H1 (cell line): Measurements from ENCODE around the gene LTO1. TPM values are rescaled to one million over a fixed set of nuclear protein-coding genes. Genes with fewer than 3 reads are reported as not detected.

Experiments used
- CTCF ChIA-PET: fragments of 300-600 bp; sonication (Branson Sonifier 250); formaldehyde crosslinking; loops from one replicate; lab custom pipeline; 2021; ENCODE audit not compliant: partially characterized antibody; lab: Charles Lee
- POLR2A ChIA-PET: fragments of 300-600 bp; sonication (Branson Sonifier 250); formaldehyde crosslinking; loops from one replicate; lab custom pipeline; 2021; ENCODE audit warnings: inconsistent platforms; ENCODE audit not compliant: partially characterized antibody; lab: Charles Lee
- DNase-seq, 2 experiments: peaks; one replicate each; pipeline versions ENCODE4 v3.0.0 to v3.0.0-alpha.2; 2010 to 2022; ENCODE audit warnings: low spot score in 2 of 2, low read depth in 1 of 2, mixed read lengths in 1 of 2
- FAIRE-seq: peaks from 2 replicates; lab custom pipeline; 2011; peaks lifted over from hg19 to GRCh38; lab: Jason Lieb, UNC
- H2AFZ ChIP-seq: 2 replicates; pipeline ENCODE4 v1.8.1; 2012; ENCODE audit warnings: low read length, inconsistent platforms
- H2AK5ac ChIP-seq: 2 replicates; pipeline ENCODE4 v1.6.1; 2013; ENCODE audit warnings: low read depth, low read length
- H2BK120ac ChIP-seq: replicated peaks from 2 replicates; pipeline ENCODE3; 2013; ENCODE audit warnings: low read depth, low read length, inconsistent platforms
- H2BK12ac ChIP-seq: 2 replicates; pipeline ENCODE4 v1.6.1; 2013; ENCODE audit warnings: low read depth, low read length
- H2BK15ac ChIP-seq: 2 replicates; pipeline ENCODE4 v1.6.1; 2013; ENCODE audit warnings: low read length
- H2BK20ac ChIP-seq: 2 replicates; pipeline ENCODE4 v1.6.1; 2013; ENCODE audit warnings: low read length
- H2BK5ac ChIP-seq: 2 replicates; pipeline ENCODE4 v1.6.1; 2013; ENCODE audit warnings: low read depth, low read length
- H3K14ac ChIP-seq: 2 replicates; pipeline ENCODE4 v1.6.1; 2013; ENCODE audit warnings: inconsistent platforms; ENCODE audit not compliant: insufficient read length
- H3K18ac ChIP-seq: 2 replicates; pipeline ENCODE4 v1.6.1; 2013; ENCODE audit warnings: low read length; ENCODE audit errors: extremely low read depth
- H3K23ac ChIP-seq: 2 replicates; pipeline ENCODE4 v1.6.1; 2013; ENCODE audit warnings: inconsistent platforms; ENCODE audit not compliant: insufficient read length
- H3K23me2 ChIP-seq: 2 replicates; pipeline ENCODE4 v1.6.1; 2013; ENCODE audit warnings: low read depth, low read length
- H3K27ac ChIP-seq: 2 replicates; pipeline ENCODE4 v1.6.1; 2011; ENCODE audit warnings: low read depth, low read length, inconsistent platforms
- H3K27me3 ChIP-seq, 4 experiments: replicated peaks in 1 of 4; 1 replicate in 1 of 4; 2 replicates in 3 of 4; pipeline versions ENCODE4 v1.6.1 to v1.8.1; 2011 to 2013; ENCODE audit warnings: low read length in 3 of 4, mild to moderate bottlenecking in 3 of 4, inconsistent platforms in 2 of 4, mixed read lengths in 2 of 4, moderate library complexity in 1 of 4; ENCODE audit not compliant: control insufficient read depth in 3 of 4, insufficient read depth in 3 of 4; ENCODE audit errors: extremely low read depth in 1 of 4
- H3K36me3 ChIP-seq, 4 experiments: 2 replicates each; pipeline versions ENCODE4 v1.6.1 to v1.8.1; 2011 to 2013; ENCODE audit warnings: mild to moderate bottlenecking in 4 of 4, low read length in 3 of 4, moderate library complexity in 2 of 4, control low read depth in 1 of 4, inconsistent platforms in 1 of 4; ENCODE audit not compliant: insufficient read depth in 4 of 4, control insufficient read depth in 2 of 4
- H3K4ac ChIP-seq: replicated peaks from 2 replicates; pipeline ENCODE3; 2013; ENCODE audit warnings: low read length, low read depth, mixed read lengths, inconsistent platforms; ENCODE audit not compliant: insufficient read length
- H3K4me1 ChIP-seq, 4 experiments: replicated peaks in 1 of 4; 1 replicate in 1 of 4; 2 replicates in 3 of 4; pipeline versions ENCODE4 v1.6.1 to v1.8.1; 2011 to 2013; ENCODE audit warnings: low read length in 3 of 4, inconsistent platforms in 2 of 4, mixed read lengths in 1 of 4; ENCODE audit not compliant: insufficient read depth in 4 of 4, control insufficient read depth in 3 of 4
- H3K4me2 ChIP-seq, 2 experiments: 2 replicates each; pipeline versions ENCODE4 v1.6.1 to v1.8.1; 2011 to 2013; ENCODE audit warnings: low read depth in 2 of 2, low read length in 2 of 2, control low read depth in 1 of 2, inconsistent platforms in 1 of 2, mild to moderate bottlenecking in 1 of 2; ENCODE audit not compliant: insufficient read depth in 1 of 2
- H3K4me3 ChIP-seq, 4 experiments: fragments of 200-600, 300-600 bp in 1 of 4; sonication (generic), shearing (Covaris generic), sonication (Bioruptor Twin) in 1 of 4; 2 replicates each; pipeline versions ENCODE4 v1.5.1 to v1.8.1; 2011 to 2016; ENCODE audit warnings: low read length in 4 of 4, low read depth in 3 of 4, control low read depth in 2 of 4, inconsistent platforms in 2 of 4, mild to moderate bottlenecking in 2 of 4, mixed read lengths in 1 of 4, moderate library complexity in 1 of 4; ENCODE audit not compliant: insufficient read depth in 2 of 4; ENCODE audit errors: extremely low read depth in 1 of 4
- H3K56ac ChIP-seq: replicated peaks from 2 replicates; pipeline ENCODE3; 2013; ENCODE audit warnings: low read depth, mild to moderate bottlenecking, mixed read lengths, low read length, inconsistent platforms; ENCODE audit not compliant: insufficient read length
- H3K79me1 ChIP-seq: 2 replicates; pipeline ENCODE4 v1.6.1; 2013; ENCODE audit warnings: low read depth, low read length, control low read depth
- H3K79me2 ChIP-seq, 2 experiments: 2 replicates each; pipeline versions ENCODE4 v1.6.1 to v1.8.1; 2012 to 2013; ENCODE audit warnings: low read length in 2 of 2, mild to moderate bottlenecking in 2 of 2, inconsistent platforms in 1 of 2; ENCODE audit not compliant: insufficient read depth in 2 of 2, control insufficient read depth in 1 of 2
- H3K9ac ChIP-seq, 4 experiments: replicated peaks in 1 of 4; 1 replicate in 1 of 4; 2 replicates in 3 of 4; pipeline versions ENCODE4 v1.6.1 to v1.8.1; 2011 to 2013; ENCODE audit warnings: low read depth in 3 of 4, low read length in 3 of 4, control low read depth in 2 of 4, mild to moderate bottlenecking in 2 of 4, moderate library complexity in 2 of 4, inconsistent platforms in 1 of 4; ENCODE audit errors: extremely low read depth in 1 of 4
- H3K9me3 ChIP-seq, 2 experiments: 2 replicates each; pipeline versions ENCODE4 v1.6.1 to v1.8.1; 2012 to 2013; ENCODE audit warnings: mild to moderate bottlenecking in 2 of 2, moderate library complexity in 2 of 2, control low read depth in 1 of 2, inconsistent platforms in 1 of 2, low read depth in 1 of 2, low read length in 1 of 2, mixed read lengths in 1 of 2; ENCODE audit not compliant: insufficient read depth in 2 of 2
- H4K20me1 ChIP-seq, 2 experiments: replicated peaks in 1 of 2; 2 replicates each; pipeline versions ENCODE3 to v1.8.1; 2011 to 2013; ENCODE audit warnings: inconsistent platforms in 2 of 2, low read length in 2 of 2, mild to moderate bottlenecking in 1 of 2; ENCODE audit not compliant: insufficient read depth in 2 of 2, control insufficient read depth in 1 of 2
- H4K5ac ChIP-seq: 2 replicates; pipeline ENCODE4 v1.6.1; 2013; ENCODE audit warnings: low read length, low read depth, mixed read lengths, inconsistent platforms; ENCODE audit not compliant: insufficient read length
- H4K8ac ChIP-seq: 2 replicates; pipeline ENCODE4 v1.8.0; 2013; ENCODE audit warnings: mild to moderate bottlenecking, moderate library complexity, low read length, inconsistent platforms; ENCODE audit not compliant: insufficient read depth; ENCODE audit errors: extremely low read depth
- H4K91ac ChIP-seq: replicated peaks from 2 replicates; pipeline ENCODE3; 2013; ENCODE audit warnings: low read length, mixed read lengths, inconsistent platforms; ENCODE audit not compliant: insufficient read length
- EZH2 ChIP-seq: fragments of 200-600 bp; sonication (generic); IDR thresholded peaks from 2 replicates; pipeline ENCODE4 v1.7.1; 2012; ENCODE audit warnings: low read depth, mild to moderate bottlenecking, moderate library complexity, low read length, inconsistent platforms; ENCODE audit not compliant: severe bottlenecking
- GABPA ChIP-seq: IDR thresholded peaks from 2 replicates; pipeline ENCODE4 v1.6.1; 2011; ENCODE audit warnings: mild to moderate bottlenecking, low read length, moderate library complexity, borderline replicate concordance; ENCODE audit not compliant: insufficient read depth
- RNF2 ChIP-seq: fragments of 200-900, 300-1000 bp; sonication (generic); IDR thresholded peaks from 2 replicates; pipeline ENCODE4 v1.7.1; 2016; ENCODE audit warnings: borderline replicate concordance, low read depth, mild to moderate bottlenecking, antibody characterized with exemption, low read length; ENCODE audit not compliant: poor library complexity, severe bottlenecking; ENCODE audit errors: missing control alignments
- WGBS, 2 experiments: shearing (Covaris generic) in 1 of 2; methylation state at CpG; one replicate each; pipeline versions ENCODE4 v1.1.6 to v1.1.7; 2013 to 2015; ENCODE audit warnings: low lambda C conversion rate in 2 of 2, mixed read lengths in 2 of 2, inconsistent platforms in 1 of 2, low coverage in 1 of 2, missing lambda C conversion rate in 1 of 2; ENCODE audit not compliant: insufficient replicate concordance in 2 of 2, insufficient coverage in 1 of 2, insufficient read length in 1 of 2; ENCODE audit errors: extremely low coverage in 1 of 2, missing lambda C conversion rate in 1 of 2; 5-methylcytosine and 5-hydroxymethylcytosine counted together
- polyA plus RNA-seq, 7 experiments: library from polyadenylated mRNA; depleted of rRNA in 3 of 7; stranded (reverse) in 5 of 7; unstranded in 2 of 7; fragments of >200 nt in 5 of 7; fragments of 200-250 nt in 2 of 7; gene quantifications; 1 replicate in 5 of 7; 2 replicates in 1 of 7; 4 replicates in 1 of 7; pipeline versions ENCODE4 v1.2.1 to v1.2.3, GENCODE V29; 2011 to 2013; ENCODE audit warnings: missing spikeins in 2 of 7, mixed read lengths in 2 of 7
- total RNA-seq: library from RNA; stranded (reverse); fragmentation: NEBNext Ultra II Directional; extraction: Animal tissue kit (Norgen Biotek cat#: 25700); gene quantifications from 2 replicates; pipeline ENCODE4 v1.2.1, GENCODE V29; 2021

The LTO1 gene
- total and polyA plus RNA-seq, 2 of the 8 experiments (the other 6 are each of a cell fraction or from before 2014, with no cell fraction given), result 15.4 to 21.3 TPM

GRCh38 chr11:69686856-69687255 is 11.7 kb upstream of the LTO1 start:
- no peaks in the 10 kb centered on the region for H3K79me1 ChIP-seq
- H4K91ac ChIP-seq, result no peak overlapping the region
- no peaks in the 10 kb centered on the region; the same call in 1 of the 2 replicates for H3K23me2 ChIP-seq
- H3K56ac ChIP-seq, result no peak overlapping the region
- H4K20me1 ChIP-seq, result no peaks in the 10 kb centered on the region
- H3K27me3 ChIP-seq, result peaks cover 0 to 6% (median 3%) of the 10 kb centered on the region in 4 experiments; a peak in 4 of 7 replicates
- no peak overlapping the region for H3K4ac ChIP-seq
- no peak overlapping the region for H2BK5ac ChIP-seq
- DNase-seq (no peak), FAIRE-seq (no peak)
- H3K9ac ChIP-seq, result no peak overlapping the region
- no peak overlapping the region for H2AFZ ChIP-seq
- 90% methylated on average over 8 of the region's 8 CpGs; no CpG with 5 or more reads in 1 of the 2 experiments for WGBS, 2 experiments
- no peak overlapping the region for H2BK12ac ChIP-seq
- H2AK5ac ChIP-seq, result no peak overlapping the region
- no peak overlapping the region for H3K23ac ChIP-seq
- POLR2A ChIA-PET, result interaction anchor here (0.8 to 3.1 kb wide), 2 partner anchors 9 to 14 kb away, joined by 4 to 8 read pairs; no protein-coding TSS in a partner anchor
- no peak overlapping the region for H2BK15ac ChIP-seq
- TF ChIP-seq RNF2 (no peak), EZH2 (no peak), GABPA (no peak)
- no peaks in the 10 kb centered on the region; a peak in 1 of 4 replicates for H3K9me3 ChIP-seq
- H3K36me3 ChIP-seq, result no peaks in the 10 kb centered on the region
- H3K4me3 ChIP-seq, result no peak overlapping the region
- no peaks in the 10 kb centered on the region for H3K79me2 ChIP-seq
- H3K27ac ChIP-seq, result no peak overlapping the region
- H3K4me2 ChIP-seq, result no peak overlapping the region
- CTCF ChIA-PET, result interaction anchor here (1.1 to 4.4 kb wide), 7 partner anchors 9 to 229 kb away, joined by 3 to 29 read pairs (median 9); no protein-coding TSS in a partner anchor
- no peak overlapping the region for H3K14ac ChIP-seq
- H4K8ac ChIP-seq, result peak overlapping the region; percentile 5; the same call in 1 of the 2 replicates
- no peaks in the 10 kb centered on the region; a peak in 1 of 7 replicates for H3K4me1 ChIP-seq
- no peak overlapping the region for H2BK120ac ChIP-seq
- H2BK20ac ChIP-seq, result no peak overlapping the region
- no peak overlapping the region for H3K18ac ChIP-seq
- H4K5ac ChIP-seq, result no peak overlapping the region
